Putamen (tissue), 1 donor: ENCODE measurements around the gene TEAD1.

Experiments used
- DNase-seq: peaks from one replicate; pipeline ENCODE4 v3.0.0-alpha.2; 2016; ENCODE audit warnings: low spot score

The TEAD1 gene

DNA sequence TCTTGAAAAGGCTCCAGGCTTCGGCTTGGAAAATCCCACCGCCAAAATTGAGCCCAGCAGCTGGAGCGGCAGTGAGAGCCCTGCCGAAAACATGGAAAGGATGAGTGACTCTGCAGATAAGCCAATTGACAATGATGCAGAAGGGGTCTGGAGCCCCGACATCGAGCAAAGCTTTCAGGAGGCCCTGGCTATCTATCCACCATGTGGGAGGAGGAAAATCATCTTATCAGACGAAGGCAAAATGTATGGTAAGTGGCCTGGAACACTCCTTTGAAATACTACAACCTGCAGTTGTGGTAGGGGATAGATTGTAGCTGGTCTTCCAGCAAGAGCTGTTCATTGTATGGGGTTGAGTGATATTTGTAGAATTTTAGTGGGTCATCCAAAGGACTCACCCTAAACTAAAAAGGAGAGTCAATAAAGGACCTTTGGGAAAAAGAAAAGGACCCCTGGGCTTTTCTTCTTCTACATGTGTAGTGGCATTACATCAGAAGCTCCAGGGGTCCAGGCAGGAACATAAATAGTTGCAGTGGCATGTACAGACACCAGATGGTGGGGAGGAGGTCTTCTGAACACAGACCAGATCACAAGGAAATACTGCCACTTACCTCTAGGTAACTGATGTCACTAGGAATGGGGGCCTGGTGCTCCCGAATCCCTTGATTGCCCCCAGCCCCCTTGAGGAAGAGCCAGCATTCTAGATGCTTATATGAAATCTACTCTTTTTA is 90.1 kb downstream of the TEAD1 start:
- DNase-seq = no peak

DNA sequence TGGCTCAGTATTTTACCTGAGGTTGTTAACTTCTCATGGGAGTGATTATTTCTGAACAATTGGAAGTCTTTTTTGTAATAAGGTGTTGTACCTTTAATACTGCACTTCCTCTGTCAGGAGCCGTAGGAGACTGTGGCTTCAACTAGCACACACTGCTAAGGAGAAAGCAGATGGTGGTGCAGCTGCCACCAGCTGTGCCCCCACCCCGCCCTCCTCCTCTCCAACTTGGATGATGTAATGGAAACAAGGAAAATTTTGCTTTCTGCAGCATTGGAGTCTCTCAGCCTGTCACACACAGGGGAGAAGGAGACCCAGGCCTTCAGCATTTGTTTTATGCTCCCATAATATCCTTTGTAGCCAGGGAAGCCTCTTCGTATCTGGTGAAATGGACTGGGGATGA is 91.2 kb downstream of the TEAD1 start:
- DNase-seq = no peak

DNA sequence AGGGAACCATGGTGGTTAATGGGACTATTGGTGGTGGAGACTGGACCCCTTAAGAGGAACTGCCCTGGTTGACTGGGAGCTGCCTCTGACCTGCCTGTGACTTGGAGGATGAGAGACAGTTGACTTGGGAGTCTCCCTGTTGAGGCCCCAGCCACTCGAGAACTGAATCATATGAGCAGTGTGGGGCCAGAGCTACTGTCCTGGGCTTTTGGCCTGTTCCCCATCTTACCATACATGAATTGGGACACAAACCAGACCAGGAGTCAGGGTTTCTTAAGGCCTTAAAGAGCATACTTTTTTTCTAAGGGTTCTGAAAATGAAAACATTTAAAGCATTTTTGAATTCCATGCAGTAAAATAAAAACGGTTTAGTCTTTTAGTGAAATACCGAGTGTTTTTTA is 92.8 kb downstream of the TEAD1 start:
- DNase-seq = no peak

DNA sequence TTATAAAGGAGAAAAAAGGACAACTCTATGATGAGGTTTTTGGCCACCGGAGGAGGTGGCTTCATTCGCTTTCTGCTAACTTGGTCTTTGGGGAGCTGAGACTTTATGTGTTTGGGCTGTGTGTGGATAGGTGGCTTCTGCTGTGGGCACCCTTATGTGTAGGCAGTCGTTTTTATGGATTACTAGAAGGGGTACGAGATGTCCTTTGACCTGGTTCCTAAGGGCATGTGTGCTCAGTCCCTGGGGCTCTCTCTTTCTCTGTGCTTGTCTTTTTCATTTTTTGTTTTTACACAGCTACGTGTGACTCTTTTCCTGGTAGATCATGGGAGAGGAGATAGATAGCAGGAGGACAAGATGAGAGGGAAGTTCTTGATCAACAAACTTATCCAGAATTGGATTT is 93.4 kb downstream of the TEAD1 start:
- no peak for DNase-seq

DNA sequence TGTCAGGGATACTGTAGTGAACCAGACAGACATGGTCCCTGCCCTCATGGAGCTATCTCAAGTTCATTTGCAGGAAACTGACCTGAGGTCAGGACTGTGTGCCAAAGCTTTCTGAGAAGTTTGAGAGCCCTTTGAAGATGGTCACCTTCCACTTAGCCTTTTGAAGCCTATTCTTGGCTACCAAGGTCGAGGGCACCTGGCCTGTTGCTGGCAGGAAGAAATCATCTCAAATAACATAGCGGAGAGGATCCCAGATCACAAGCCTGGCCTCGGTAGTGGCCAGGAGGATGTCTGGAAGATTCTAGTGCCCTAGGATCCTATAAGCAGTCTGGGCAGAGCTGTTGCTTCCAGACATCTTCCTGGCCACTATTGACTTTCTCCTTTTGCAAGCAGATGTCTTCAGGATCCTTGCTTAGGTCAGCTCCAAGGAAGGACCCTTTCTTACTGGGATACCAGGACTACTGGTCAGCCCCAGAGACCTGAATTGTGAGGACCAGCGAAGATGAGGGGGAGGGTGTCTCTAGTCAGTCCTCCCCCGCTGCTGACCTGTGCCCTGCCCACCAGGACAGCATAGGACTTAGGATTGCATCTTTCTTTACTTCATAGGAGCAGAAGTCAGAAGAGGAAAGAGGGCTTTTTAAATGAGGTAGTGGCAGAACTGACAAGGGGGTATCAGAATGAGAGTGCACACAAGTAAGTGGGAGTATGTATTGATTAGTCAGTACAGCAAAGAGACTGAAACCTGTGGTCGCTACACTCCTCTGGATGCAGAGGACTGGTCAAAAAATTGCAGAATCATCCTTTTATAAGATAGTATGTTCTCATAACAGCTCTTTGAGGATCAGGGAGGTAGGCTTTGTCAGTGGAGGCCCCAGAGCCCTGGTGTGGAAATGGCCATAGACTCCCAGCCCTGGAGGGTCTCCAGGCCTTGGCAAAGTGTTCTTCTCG is 94.8 kb downstream of the TEAD1 start:
- no peak for DNase-seq

DNA sequence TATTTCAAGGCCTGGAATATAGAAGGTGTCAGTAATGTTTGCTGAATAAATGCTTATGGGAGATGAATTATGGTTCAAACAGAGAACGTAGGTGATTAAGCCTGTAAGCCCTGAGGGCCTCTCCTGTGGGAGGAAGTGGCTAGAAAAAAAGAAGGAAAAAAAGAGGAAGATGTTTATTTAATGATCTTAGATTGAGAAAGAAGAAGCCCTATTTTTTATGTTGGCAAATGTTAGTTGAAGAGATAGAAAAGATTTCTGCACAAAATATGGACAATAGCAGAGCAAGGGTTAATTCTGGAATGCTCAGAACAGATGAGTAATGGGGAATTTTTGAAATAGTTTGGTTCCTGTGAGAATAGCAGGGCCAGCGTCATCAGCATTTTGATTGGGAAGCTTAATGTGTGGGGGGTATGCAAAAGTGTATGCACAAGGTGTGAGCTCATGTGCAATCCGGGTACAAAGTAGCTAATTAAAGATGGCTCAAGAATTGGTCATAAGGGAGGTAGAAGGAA is 95.7 kb downstream of the TEAD1 start:
- no peak for DNase-seq

DNA sequence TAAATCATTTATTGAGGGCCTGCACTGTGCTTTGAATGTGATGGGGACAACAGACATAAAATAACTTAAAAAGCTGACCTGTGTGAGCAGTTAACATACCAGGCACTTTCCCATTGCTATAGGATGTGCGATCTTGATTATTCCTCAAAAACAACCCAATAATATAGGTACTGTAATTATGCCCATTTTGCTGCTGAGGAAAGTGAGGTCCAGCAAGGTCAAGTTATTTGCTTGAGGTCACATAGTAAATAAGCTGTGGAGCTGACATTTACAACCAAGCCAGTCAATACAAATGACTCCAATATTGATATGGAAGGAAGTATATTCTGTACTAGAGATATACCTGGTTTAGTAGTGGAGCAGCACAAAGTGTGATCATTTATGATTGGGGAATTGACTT is 96.2 kb downstream of the TEAD1 start:
- DNase-seq = no peak

DNA sequence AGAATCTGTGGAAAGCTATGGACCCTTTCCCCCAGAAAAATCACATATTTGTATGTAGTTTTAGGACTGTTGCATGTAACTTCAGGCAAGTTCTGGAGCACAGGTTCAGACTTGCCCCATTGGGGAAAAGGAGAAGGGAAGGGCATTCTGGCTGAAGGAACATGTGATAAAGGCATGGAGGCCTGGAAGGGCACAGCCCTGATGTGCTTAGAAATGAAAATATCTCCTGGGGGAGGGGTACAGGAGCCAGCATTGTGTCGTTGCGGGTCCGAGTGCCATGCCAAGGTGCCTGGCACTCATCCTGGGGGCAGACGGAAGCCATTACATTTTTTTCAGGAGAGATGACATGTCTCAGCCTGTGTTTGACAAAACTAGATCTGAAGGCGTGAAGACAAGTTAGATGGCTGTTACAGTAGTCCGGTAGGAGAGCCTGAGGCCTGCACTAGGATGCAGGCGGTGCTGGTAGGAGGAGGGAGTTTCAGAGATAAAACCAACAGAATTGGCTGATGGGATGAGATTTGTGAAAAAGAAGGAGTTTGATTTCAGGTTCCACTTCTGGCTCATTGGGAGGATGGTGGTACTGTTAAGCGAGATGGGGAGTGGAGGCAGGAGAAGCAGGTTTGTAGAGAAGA is 96.9 kb downstream of the TEAD1 start:
- no peak for DNase-seq

DNA sequence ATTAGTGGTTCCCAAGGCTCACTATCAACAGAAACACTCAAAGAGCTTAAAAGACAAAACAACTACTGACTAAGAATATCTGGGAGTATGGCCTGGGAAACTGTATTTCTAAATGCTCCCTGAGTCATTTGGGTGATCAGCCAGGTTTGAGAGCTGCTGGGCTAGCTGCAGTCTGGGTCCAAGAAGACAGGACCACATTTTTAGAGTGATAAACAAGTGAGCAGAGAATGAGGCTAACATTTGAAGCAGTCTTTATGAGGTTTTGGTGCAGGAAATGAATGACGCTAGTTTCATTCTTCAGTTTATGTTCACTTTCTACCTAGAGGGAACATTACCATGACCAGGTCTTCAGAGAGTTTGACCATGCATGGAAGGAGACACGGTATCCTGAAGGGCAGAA is 97.7 kb downstream of the TEAD1 start:
- no peak for DNase-seq

DNA sequence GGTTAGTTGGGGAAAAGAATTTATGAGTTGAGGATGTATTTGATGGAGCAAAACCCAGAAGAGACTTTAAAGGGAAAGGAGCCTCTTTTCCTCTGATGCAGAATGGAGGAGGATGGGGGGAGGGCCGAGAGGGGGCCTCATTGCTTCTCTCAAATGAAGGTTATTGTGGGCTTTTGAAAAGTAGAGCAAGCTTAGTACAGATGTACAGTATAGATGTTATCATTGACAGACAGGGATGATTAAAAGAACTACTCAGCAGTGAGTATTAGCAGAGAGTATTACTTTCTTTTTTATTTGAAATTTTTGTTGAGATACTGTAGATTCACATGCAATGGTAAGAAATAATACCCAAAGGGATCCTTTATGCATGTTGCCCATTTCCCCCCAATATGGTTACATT is 98.1 kb downstream of the TEAD1 start:
- no peak for DNase-seq

DNA sequence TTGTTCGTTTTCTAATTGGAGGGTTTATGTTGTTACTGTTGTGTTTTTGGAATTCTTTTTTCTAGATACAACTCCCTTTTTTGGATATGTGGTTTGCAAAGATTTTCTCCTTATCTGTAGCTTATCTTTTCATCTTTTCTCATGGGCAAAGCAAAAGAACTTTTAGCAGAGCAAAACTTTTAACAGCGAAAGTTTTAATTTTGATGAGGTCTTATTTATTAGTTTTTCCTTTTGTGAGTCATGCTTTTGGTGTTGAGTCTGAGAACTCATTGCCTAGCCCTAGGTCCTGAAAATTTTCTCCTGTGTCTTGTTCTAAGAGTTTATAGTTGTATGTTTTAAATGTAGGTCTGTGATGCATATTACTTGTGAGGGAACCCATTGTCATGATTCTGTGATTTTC is 99.4 kb downstream of the TEAD1 start:
- DNase-seq = no peak

DNA sequence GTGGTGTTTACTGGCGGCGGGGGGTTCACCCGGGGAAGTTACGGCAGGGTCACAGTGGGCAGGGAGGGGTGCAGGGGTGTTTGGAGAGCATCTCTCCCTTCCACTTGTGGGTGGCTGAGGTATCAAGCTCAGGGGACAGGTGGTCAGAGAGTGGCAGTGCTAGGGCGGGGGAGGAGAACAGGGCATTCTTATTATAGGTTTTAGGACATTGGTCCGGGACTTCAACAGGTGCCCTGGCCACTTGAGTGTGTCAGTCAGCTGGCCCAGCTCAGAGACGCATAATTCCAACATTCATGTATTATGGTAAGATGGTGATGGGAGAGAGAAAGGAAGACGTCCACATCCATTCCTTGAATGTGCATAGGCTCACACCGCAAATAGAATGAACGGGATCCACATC is 101.7 kb downstream of the TEAD1 start:
- no peak for DNase-seq

DNA sequence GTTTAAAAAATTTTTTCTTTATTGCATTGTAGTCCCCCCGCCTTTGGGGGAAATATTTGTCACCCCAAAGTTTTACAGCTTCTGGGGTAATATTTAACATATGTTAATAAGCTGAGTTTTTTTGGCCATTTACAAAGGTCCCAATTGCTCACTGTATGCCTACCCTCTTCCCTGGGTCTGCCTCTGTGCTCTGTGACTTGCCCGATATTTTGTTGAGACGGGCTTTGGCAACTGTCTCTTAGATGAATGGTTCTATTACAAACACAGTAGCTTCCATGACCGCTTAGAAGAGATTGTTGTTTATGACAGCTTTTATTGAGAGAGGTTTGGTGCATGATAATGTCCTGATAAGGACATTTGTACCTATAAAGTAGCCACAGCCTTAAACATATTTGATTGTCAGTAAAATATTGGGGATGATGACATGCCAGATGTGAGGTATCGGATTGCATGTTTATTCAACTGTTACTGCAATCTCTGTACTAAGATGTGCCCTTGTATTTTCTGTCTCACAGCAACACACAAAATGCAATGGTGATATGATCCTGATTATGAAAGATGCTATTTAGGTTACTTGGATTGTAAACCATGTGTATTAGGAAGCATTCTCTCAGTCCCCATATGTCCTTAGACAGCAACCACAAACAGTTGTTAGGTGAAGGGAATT is 103.1 kb downstream of the TEAD1 start:
- no peak for DNase-seq

DNA sequence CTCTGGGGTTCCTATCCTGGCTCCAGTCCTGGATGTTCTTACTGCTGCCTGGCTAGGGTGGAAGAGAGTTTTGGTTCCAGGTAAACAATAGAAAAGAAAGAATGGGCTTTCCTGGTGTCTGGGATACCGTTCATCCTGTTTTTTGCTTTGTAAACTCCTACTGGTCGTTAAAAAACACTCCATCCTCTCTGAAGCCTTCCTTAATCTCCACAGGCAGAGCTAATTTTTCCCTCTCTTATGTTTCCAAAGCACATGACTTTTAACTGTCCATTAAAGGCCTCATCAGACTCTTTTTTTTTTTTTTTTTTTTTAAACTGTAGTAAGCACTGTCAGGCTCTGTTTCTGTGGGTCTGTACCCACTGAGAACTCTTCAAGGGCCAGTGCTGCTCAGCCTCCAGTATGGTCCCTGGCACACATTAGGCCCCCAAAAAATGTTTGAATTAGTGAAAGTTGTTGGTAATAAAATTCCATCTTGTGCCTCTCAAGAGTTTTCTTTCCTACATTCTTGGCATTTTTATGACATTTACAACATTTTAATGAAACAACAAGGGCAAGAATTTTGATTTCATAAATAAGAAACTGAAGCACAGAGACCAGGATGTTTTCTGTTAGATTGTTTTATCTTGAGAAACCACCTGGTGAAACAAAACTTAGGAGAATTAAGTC is 104.2 kb downstream of the TEAD1 start:
- no peak for DNase-seq

DNA sequence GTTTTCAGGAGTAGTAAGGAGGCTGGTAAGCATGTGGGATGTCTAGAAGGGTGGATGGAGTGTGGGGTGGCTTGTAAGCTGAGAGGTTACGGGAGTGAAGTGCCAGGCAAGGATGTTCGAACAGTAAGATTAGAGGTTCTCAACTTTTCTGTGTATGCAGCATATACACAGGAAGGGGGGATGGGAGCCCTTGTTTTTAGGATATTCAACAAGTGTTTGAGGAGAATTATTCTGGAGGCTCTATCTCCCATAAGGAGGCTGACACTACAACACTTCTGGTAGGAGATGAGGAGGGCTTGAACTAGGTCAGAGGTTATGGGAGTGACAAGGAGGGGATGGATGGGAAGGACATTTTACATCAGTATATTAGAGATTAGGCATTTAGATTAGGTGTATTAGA is 109.5 kb downstream of the TEAD1 start:
- DNase-seq = no peak

DNA sequence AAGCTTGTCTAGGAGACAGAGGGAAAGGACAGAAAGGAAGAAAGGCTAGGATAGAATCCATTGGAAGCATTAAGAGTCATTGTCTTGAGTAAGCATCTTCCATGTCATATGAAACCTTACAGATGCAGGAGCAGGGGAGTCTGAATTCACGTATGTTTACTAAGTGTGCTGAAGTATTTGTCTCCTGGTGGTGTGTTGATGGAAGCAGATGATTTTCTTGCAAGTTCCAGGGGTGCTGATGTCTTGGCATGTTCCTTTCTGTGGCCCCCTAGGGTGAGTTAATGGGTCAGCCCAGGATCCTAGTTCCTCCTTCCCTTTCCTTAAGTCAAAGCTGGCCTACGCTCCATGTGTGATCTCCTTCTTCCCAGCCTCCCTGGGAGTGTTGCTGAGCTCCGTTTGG is 110.2 kb downstream of the TEAD1 start:
- DNase-seq = no peak

DNA sequence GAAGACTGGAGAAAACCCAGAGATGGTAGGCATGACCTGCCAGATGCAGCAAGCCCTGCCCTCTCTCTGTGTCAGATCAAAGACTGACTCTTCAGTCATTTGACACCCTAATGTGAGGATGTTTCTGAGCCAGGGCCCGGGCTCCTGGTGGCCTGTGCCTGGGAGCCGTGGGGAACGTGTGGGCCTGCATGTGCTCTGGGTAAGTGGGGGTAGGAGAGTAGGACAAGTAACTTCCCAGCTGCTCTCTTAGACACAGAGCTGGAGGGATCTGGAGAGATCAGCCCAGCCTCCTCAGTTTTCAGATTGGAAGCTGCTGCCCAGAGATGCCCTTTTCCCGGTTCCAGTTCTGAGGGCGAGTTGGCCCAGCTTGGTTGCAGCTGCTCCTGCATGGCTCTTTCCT is 110.8 kb downstream of the TEAD1 start:
- no peak for DNase-seq

DNA sequence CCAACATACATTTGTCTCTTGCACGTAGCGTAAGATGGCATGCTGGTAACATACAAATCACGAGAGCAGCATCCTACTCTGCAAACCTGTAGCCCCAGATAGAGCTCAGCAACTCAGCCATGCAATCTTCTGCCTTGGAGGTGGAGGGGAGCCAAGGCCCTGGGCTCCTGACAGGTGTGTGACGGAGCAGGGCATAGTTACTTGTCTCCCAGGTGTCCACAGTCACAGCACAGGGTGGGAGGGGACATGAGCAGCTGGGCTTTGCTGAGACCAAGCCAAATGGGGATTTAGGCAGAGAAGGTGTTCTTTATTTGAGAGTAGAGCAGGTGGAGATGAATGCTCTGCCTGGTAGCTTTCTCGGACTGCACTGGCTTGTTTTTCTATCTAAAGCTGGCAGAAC is 111.7 kb downstream of the TEAD1 start:
- DNase-seq = no peak

DNA sequence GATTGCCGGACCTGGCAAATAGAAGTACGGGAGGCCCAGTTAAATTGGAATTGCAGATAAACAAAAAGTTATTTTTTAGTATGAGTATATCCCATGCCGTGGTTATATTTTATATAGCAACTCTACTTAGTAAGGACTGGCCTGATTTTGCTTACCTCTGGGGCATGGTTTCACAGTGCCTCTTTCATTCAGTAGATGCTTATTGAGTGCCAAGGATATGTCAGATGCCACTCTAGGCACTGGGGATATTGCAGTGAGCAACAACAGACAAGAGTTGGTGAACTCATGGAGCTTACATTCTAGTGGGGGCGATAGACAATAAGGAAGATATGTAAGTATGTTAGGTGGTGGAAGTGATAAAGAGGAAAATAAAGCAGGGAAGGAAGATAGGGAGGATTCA is 112.2 kb downstream of the TEAD1 start:
- DNase-seq = no peak

DNA sequence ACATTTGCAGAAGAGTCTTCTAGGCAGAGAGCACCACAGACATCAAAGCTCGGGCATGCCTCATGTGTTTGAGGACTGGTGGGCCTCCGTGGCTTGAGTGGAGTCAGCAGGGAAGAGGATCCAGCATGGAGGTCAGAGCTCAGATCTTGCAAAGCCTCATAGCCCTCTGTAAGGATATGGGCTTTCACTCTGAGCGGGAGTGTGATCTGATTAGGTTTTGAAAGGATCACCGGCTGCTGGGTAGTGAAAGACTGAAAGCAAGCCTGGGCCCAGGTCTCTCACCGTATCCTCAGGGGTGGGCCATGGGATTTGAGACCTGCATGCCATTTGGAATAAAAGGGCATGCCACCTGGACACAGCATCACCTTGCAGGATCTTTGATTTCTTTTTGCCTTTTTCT is 112.7 kb downstream of the TEAD1 start:
- DNase-seq = no peak

DNA sequence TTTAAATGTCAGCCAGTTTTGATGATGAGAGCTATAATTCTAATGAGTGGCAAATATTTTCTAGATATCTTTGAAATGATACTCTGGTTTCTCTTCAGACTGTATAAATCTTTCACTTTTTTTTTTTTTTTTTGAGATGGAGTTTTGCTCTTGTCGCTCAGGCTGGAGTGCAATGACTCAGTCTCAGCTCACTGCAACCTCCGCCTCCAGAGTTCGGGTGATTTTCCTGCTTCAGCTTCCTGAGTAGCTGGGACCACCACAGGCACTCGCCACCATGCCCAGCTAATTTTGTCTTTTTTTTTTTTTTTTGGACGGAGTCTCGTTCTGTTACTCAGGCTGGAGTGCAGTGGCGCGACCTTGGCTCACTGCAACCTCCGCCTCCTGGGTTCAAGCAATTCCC is 113.6 kb downstream of the TEAD1 start:
- peak; percentile 11 for DNase-seq

DNA sequence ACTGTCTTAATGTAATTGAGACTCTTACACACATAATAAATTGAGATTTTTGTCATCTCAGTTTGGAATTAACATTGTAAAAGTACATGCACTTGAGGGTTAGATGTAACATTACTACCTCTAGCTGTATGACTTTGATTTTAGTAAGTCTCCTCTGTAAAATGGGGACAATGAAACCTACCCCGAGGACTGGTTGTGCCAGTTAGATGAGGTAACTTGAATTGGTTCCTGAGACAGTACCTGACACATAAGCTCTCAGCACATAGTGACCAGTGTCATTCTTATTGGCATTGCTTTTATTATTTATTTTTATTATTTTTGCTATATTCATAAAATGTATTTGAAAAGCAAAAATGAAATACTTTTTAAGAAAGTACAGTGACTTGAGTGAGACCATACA is 114.8 kb downstream of the TEAD1 start:
- DNase-seq = no peak
